Thyroid gland (tissue), 4 donors: ENCODE measurements around the gene CERCAM.

ENCODE experiments used
- POLR2A ChIP-seq, 2 donors: fragments of 450-650 bp; IDR thresholded peaks; one replicate each; pipeline ENCODE4 v1.6.1; 2017; ENCODE audit warnings: antibody characterized with exemption in 2 of 2, mild to moderate bottlenecking in 2 of 2, moderate library complexity in 1 of 2
- TF ChIP-seq, protein P1 (sequence below), 6 experiments: fragments of 200-600 bp in 3 of 6; fragments of 450-650 bp in 3 of 6; sonication (generic) in 3 of 6; IDR thresholded peaks; one replicate each; pipeline ENCODE4 v1.5.1; 2016 to 2019; ENCODE audit warnings: antibody characterized with exemption in 6 of 6, mild to moderate bottlenecking in 2 of 6, inconsistent platforms in 1 of 6, moderate library complexity in 1 of 6

DNA sequence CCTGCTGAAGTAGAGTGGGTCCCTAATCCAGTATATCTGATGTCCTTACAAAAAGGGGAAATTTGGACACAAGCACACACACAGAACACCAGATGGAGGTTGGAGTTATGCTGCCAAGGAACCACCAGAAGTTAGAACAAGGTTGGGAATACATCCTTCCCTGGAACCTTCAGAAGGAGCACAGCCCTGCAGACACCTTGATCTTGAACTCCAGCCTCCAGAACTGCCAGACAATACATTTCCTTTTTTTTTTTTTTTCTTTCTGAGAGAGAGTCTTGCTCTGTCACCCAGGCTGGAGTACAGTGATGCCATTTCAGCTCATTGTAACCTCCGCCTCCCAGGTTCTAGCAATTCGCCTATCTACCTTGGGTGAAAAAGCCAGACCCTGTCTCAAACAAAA is 28.1 kb downstream of the CERCAM start:
- TF ChIP-seq, protein P1, sequence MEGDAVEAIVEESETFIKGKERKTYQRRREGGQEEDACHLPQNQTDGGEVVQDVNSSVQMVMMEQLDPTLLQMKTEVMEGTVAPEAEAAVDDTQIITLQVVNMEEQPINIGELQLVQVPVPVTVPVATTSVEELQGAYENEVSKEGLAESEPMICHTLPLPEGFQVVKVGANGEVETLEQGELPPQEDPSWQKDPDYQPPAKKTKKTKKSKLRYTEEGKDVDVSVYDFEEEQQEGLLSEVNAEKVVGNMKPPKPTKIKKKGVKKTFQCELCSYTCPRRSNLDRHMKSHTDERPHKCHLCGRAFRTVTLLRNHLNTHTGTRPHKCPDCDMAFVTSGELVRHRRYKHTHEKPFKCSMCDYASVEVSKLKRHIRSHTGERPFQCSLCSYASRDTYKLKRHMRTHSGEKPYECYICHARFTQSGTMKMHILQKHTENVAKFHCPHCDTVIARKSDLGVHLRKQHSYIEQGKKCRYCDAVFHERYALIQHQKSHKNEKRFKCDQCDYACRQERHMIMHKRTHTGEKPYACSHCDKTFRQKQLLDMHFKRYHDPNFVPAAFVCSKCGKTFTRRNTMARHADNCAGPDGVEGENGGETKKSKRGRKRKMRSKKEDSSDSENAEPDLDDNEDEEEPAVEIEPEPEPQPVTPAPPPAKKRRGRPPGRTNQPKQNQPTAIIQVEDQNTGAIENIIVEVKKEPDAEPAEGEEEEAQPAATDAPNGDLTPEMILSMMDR (IDR thresholded peaks at IDR 0.05), result no peak
- TF ChIP-seq POLR2A (IDR thresholded peaks at IDR 0.05), result no peak
